SK-N-SH (cell line): ENCODE data around the gene APPL2.

ENCODE experiments used
- CTCF ChIP-seq: fragments of 200-600 bp; sonication (generic); IDR thresholded peaks from 2 replicates; pipeline ENCODE4 v1.6.1; 2017; ENCODE audit warnings: antibody characterized with exemption, mild to moderate bottlenecking, moderate library complexity
- EZH2phosphoT487 ChIP-seq: fragments of 200-600 bp; sonication (generic); IDR thresholded peaks from 2 replicates; pipeline ENCODE4 v1.6.1; 2017; ENCODE audit warnings: low read depth, mixed run types, mild to moderate bottlenecking, antibody characterized with exemption, moderate library complexity, borderline replicate concordance
- GABPA ChIP-seq: IDR thresholded peaks from 2 replicates; pipeline ENCODE4 v1.4.0; 2012; ENCODE audit warnings: low read depth, mild to moderate bottlenecking
- MAX ChIP-seq: IDR thresholded peaks from 2 replicates; pipeline ENCODE4 v1.4.0; 2012; ENCODE audit warnings: low read depth
- POLR2AphosphoS5 ChIP-seq: IDR thresholded peaks from 2 replicates; pipeline ENCODE4 v1.6.1; 2012; ENCODE audit warnings: low read depth, low read length
- SIN3A ChIP-seq: IDR thresholded peaks from 2 replicates; pipeline ENCODE4 v1.6.1; 2012; ENCODE audit warnings: low read depth, mild to moderate bottlenecking, low read length, moderate library complexity, borderline replicate concordance
- TEAD4 ChIP-seq: IDR thresholded peaks from 2 replicates; pipeline ENCODE4 v1.4.0; 2012; ENCODE audit warnings: mild to moderate bottlenecking, borderline replicate concordance; ENCODE audit not compliant: insufficient read depth
- YY1 ChIP-seq: IDR thresholded peaks from 2 replicates; pipeline ENCODE4 v1.4.0; 2012; ENCODE audit warnings: low read depth, mild to moderate bottlenecking
- TF ChIP-seq, protein P1 (sequence below): IDR thresholded peaks from 2 replicates; pipeline ENCODE4 v1.4.0; 2012; ENCODE audit warnings: low read depth, borderline replicate concordance
- TF ChIP-seq, protein P2 (sequence below): fragments of 150-350 bp; IDR thresholded peaks from 2 replicates; pipeline ENCODE4 v1.6.1; 2017; ENCODE audit warnings: antibody characterized with exemption, low read length, low read depth, borderline replicate concordance

DNA sequence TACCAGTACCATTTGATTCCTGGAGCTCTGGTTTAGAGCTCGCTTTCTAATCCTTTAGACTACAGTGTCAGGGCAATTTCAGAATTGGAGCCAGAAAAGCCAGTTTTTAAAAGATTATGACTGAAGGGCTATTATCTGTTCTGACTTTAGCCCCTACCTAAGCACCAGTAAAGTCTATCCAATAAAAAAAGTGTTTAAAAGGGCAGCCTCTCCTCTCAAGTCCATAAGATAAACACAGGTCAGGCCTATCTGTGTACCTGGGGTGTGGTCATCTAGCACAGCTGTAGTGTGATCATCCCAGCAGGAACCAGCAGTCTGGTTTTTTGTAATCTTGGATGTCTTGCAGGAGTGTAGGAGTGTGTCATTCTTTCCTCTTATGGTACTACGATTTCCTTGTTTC is 6.6 kb downstream of the APPL2 start:
- no peak for TF ChIP-seq MAX
- TF ChIP-seq POLR2AphosphoS5: no peak
- no peak for TF ChIP-seq TEAD4
- TF ChIP-seq, protein P1, sequence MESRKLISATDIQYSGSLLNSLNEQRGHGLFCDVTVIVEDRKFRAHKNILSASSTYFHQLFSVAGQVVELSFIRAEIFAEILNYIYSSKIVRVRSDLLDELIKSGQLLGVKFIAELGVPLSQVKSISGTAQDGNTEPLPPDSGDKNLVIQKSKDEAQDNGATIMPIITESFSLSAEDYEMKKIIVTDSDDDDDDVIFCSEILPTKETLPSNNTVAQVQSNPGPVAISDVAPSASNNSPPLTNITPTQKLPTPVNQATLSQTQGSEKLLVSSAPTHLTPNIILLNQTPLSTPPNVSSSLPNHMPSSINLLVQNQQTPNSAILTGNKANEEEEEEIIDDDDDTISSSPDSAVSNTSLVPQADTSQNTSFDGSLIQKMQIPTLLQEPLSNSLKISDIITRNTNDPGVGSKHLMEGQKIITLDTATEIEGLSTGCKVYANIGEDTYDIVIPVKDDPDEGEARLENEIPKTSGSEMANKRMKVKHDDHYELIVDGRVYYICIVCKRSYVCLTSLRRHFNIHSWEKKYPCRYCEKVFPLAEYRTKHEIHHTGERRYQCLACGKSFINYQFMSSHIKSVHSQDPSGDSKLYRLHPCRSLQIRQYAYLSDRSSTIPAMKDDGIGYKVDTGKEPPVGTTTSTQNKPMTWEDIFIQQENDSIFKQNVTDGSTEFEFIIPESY: no peak
- no peak for TF ChIP-seq CTCF
- no peak for TF ChIP-seq EZH2phosphoT487
- TF ChIP-seq, protein P2, sequence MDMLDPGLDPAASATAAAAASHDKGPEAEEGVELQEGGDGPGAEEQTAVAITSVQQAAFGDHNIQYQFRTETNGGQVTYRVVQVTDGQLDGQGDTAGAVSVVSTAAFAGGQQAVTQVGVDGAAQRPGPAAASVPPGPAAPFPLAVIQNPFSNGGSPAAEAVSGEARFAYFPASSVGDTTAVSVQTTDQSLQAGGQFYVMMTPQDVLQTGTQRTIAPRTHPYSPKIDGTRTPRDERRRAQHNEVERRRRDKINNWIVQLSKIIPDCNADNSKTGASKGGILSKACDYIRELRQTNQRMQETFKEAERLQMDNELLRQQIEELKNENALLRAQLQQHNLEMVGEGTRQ: no peak
- TF ChIP-seq GABPA: no peak
- no peak for TF ChIP-seq YY1
- TF ChIP-seq SIN3A: no peak
